T-helper 2 cell treated with Interferon-gamma antibody and Interleukin-4, amounts not matched to agents 5 μg/mL and 100 μg/mL, for 36 hours (primary cell): ENCODE data around the gene ANKMY1.
"Not testable (repeated sequence)": the region's sequence is repeated elsewhere in the genome, so short reads cannot be mapped to it uniquely, and the experiment has no call there.

Experiments
- DNase-seq: peaks from one replicate; pipeline ENCODE4 v3.0.0; 2021; ENCODE audit warnings: low spot score
- H3K27ac Mint-ChIP-seq: one replicate; pipeline ENCODE4 v1.8.0; 2021; ENCODE audit warnings: mild to moderate bottlenecking, mixed read lengths
- H3K27me3 Mint-ChIP-seq: one replicate; pipeline ENCODE4 v1.8.0; 2021; ENCODE audit warnings: low read depth, mixed read lengths
- H3K36me3 Mint-ChIP-seq: one replicate; pipeline ENCODE4 v1.8.0; 2021; ENCODE audit warnings: low read depth, mixed read lengths
- H3K4me1 Mint-ChIP-seq: one replicate; pipeline ENCODE4 v1.8.0; 2021; ENCODE audit warnings: low read depth, mixed read lengths
- H3K4me3 Mint-ChIP-seq: one replicate; pipeline ENCODE4 v1.8.0; 2022; ENCODE audit warnings: mild to moderate bottlenecking, moderate library complexity, mixed read lengths
- H3K9me3 Mint-ChIP-seq: one replicate; pipeline ENCODE4 v1.8.0; 2021; ENCODE audit warnings: mixed read lengths

The ANKMY1 gene

DNA sequence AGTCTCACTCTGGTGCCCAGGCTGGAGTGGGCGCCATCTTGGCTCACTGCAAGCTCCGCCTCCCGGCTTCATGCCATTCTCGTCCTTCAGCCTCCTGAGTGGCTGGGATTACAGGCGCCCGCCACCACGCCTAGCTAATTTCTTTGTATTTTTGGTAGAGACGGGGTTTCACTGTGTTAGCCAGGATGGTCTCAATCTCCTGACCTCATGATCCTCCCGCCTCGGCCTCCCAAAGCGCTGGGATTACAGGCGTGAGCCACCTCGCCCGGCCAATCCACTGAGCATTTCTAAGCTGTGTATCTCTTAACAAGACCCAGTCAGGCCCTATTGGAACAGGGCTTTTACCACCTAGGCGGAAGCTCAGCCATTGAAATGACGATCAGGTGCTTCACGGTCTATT is 5.4 kb upstream of the ANKMY1 start:
- not testable (repeated sequence) for H3K9me3 Mint-ChIP-seq, H3K27ac Mint-ChIP-seq, DNase-seq, H3K27me3 Mint-ChIP-seq
- peaks cover 64% of the 10 kb centered on the region for H3K36me3 Mint-ChIP-seq
- H3K4me1 Mint-ChIP-seq: peaks cover 64% of the 10 kb centered on the region
- peak overlapping the region; percentile 96 for H3K4me3 Mint-ChIP-seq

DNA sequence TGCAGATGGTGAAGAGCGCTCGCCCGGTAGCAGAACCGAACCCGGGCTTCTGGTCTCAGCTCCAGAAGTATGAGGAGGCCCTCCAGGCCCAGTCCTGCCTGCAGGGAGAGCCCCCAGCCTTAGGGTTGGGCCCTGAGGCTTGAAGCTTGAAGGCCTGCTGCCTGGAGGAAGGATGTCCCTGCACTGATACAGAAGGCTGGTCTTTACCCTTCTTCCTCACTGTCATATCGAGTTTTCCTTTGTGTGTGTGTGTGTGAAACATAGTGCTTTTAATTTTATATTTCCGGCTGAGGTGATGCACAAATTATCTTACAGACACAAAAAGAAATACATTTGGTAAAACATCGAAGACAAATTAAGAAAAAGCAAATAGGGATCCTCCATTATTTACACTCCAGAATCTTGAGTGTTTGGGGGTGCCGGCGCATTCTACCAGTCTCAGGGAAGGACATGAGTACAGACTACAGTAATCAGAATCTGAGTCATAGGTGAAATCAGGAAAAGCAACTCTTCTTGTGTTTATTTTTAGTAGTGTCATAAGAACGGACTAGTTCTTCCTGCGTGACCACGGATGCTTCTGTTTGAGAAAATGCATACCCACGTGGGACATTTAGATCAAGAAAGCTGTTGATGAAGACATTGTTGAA is 3.7 kb upstream of the ANKMY1 start:
- H3K27me3 Mint-ChIP-seq: no peaks in the 10 kb centered on the region
- no peaks in the 10 kb centered on the region for H3K9me3 Mint-ChIP-seq
- peak overlapping the region; percentile 96 for H3K4me3 Mint-ChIP-seq
- peaks cover 63% of the 10 kb centered on the region for H3K4me1 Mint-ChIP-seq
- peak overlapping the region; percentile 90 for H3K27ac Mint-ChIP-seq
- H3K36me3 Mint-ChIP-seq: peaks cover 66% of the 10 kb centered on the region
- DNase-seq: peak; percentile 17

DNA sequence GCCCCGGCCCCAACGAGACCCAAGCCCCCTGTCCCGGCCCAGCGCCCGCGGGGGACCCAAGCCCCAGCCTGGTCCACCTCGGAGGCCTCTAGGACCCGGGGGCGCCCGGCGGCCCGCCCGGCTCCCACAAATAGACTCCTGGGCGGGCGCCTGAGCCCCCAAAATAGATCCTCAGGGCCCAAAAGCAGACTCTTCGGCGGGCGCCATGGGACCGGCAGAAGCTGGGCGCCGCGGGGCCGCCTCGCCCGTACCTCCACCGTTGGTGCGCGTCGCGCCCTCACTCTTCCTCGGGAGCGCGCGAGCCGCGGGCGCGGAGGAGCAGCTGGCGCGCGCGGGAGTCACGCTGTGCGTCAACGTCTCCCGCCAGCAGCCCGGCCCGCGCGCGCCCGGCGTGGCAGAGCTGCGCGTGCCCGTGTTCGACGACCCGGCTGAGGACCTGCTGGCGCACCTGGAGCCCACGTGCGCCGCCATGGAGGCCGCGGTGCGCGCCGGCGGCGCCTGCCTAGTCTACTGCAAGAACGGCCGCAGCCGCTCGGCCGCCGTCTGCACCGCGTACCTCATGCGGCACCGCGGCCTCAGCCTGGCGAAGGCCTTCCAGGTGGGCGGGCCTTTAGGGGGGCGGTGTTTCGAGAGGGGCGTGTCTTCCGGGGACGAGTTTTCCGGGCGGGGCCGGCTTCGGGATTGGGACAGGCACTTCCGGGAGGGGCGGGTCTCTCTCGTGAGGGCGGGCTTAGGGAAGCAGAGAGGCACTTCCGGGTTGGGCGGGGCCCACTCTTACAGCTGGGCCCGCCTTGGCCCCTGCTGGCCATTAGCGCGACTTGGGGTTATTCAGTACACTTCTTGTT is 2.9 kb upstream of the ANKMY1 start:
- DNase-seq: peak; percentile 97
- Mint-ChIP-seq H3K4me1 (peaks cover 65% of the 10 kb centered on the region), H3K27me3 (no peaks in the 10 kb centered on the region), H3K36me3 (peaks cover 67% of the 10 kb centered on the region), H3K4me3 (peak overlapping the region; percentile 96), H3K9me3 (no peaks in the 10 kb centered on the region), H3K27ac (peak overlapping the region; percentile 90)

DNA sequence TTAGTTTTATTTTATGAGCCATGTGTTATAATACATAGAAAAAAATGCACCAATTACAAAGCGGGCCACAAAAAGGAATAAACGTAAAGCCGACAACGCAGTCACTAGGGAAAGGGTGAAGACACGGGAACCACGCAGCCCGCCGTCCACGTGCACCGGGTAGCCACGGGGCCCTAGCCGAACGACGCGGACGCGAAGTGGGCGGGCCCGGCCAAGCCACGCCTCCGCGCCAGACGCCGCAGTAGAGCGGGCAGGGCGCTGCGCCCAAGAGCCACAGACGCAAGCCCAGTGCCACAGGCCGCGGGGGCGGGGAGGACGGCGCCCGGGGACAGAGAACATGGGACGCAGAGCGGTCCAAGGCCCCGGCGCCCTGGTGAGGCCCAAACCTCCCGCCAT is 2.3 kb upstream of the ANKMY1 start, which contains the start of gene DUSP28:
Gene DUSP28, plus strand, starts transcription at position 274 of the 396 bp plus-strand sequence. CDS start 328 bp downstream, outside the sequence.
- no peaks in the 10 kb centered on the region for H3K27me3 Mint-ChIP-seq
- H3K4me3 Mint-ChIP-seq: peak within 1 kb of the TSS; percentile 96
- peaks cover 63% of the 10 kb centered on the region for H3K4me1 Mint-ChIP-seq
- peak within 1 kb of the TSS; percentile 90 for H3K27ac Mint-ChIP-seq
- peaks cover 62% of the 10 kb centered on the region for H3K36me3 Mint-ChIP-seq
- no peaks in the 10 kb centered on the region for H3K9me3 Mint-ChIP-seq
- DNase-seq: peak; percentile 94

DNA sequence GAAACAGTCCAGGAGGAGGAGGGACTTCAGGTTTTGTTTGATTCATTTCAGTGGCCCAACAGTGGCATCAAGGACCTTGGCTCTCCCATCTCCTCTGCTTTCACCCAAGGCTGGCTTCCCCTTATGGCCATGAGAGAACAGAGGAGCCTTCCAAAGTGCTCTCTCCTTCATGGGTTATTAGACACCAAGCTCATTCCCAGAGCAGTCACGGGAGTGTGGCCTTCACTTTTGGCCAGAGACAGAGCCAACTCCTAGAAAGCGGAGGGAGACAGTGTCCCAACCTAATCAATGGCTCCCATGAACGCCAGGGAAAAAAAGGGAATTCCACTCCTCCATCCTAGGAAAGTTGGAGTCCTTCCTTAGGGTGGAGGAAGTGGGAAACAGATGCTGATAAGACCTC is 1.5 kb upstream of the ANKMY1 start:
- peak overlapping the region; percentile 68 for H3K27ac Mint-ChIP-seq
- no peak for DNase-seq

DNA sequence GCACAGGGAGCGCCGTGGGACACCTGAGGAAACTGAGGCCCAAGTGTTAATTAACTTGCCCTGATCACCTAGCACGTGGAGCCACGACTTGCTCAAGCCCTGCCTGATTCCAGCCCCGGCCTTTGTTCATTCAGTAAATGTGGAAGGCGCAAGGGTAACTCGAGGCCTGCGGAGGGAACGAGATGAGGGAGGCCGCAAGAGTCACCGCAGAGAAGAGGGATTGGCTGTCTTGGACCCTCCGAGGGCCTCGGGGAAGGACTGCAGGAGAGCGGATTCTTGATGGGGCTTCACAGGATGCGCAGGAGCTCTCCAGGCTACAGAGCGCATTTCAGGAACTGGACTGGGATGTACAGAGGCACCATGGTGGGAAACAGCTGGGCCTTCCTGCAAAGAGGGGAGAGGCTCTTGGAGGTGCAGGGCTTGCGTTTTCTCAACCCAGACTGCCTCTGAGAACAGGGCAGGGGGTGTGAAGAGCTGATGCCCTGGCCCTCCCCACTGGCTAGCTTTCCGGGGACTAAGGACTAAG is 511 bp upstream of the ANKMY1 start:
- no peaks in the 10 kb centered on the region for H3K27me3 Mint-ChIP-seq
- H3K4me3 Mint-ChIP-seq: peak overlapping the region; percentile 87
- peaks cover 50% of the 10 kb centered on the region for H3K36me3 Mint-ChIP-seq
- H3K27ac Mint-ChIP-seq: peak overlapping the region; percentile 57
- H3K4me1 Mint-ChIP-seq: peaks cover 45% of the 10 kb centered on the region
- H3K9me3 Mint-ChIP-seq: no peaks in the 10 kb centered on the region
- no peak for DNase-seq

More for the DNA sequence above, 1.5 kb upstream of the ANKMY1 start:
- peak overlapping the region; percentile 87 for H3K4me3 Mint-ChIP-seq
- no peaks in the 10 kb centered on the region for H3K27me3 Mint-ChIP-seq
- H3K36me3 Mint-ChIP-seq: peaks cover 59% of the 10 kb centered on the region
- no peaks in the 10 kb centered on the region for H3K9me3 Mint-ChIP-seq
- H3K4me1 Mint-ChIP-seq: peaks cover 55% of the 10 kb centered on the region

DNA sequence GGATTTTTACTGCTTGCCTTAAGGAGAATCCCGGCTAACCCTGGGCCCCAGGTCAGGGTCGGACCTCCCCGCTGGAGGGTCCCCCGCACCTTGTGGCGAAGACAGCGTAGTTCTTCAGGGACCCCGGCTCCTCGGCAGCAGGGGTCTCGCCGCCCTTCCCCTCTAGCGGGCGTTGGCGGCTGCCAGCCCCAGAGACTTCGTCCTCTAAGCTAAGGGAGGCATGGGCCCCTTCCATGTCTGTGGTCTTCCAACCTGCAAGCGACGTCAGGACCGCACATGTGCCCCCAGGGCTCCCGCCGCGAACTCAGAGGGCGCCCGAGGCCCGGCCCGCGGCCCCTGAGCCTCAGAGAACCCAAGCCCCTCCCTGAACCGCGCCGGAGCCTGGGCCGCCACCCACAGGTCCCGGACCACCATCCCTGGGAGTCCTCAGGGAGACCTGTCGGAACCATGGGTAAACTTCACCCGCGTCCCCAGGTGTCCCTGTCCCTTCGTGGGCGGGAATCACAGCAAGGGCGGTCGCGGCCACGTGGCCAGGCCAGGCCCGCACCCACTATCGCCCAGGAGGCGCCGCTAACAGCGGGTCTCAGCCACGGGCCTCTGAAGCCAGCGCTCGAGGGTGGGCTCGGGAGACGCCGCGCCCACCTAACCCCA is 562 bp downstream of the ANKMY1 start:
- DNase-seq: no peak
- peaks cover under 1% of the 10 kb centered on the region for H3K9me3 Mint-ChIP-seq
- peaks cover 49% of the 10 kb centered on the region for H3K36me3 Mint-ChIP-seq
- peaks cover 35% of the 10 kb centered on the region for H3K4me1 Mint-ChIP-seq
- no peaks in the 10 kb centered on the region for H3K27me3 Mint-ChIP-seq
- no peak overlapping the region for H3K27ac Mint-ChIP-seq
- peak overlapping the region; percentile 57 for H3K4me3 Mint-ChIP-seq

DNA sequence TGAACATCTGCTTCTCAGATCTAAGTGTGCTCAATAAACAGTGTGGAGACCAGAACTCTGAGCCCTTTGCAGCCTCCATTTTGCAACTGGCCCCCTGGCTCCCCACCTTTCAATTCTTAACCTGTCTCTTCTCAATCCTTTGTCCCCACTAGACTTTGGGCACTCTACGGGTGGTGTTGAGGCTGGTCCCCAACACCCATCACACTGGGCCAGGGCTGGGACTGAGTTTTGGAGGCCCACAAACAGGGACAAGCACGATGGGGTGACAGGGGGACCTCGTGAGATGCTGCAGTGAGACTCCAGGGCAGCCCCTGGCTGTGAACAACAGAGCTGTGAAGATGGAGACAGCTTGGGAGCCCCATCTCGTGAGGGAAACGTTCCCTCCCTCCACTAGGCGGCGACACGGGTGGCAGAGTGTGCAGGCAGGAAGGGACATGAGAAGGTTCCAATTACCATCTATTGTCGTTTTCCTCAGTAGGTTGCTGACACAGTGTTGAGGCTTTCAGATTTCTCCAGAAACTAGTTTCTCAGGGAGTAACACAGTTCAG is 1.2 kb downstream of the ANKMY1 start:
- Mint-ChIP-seq H3K36me3 (peaks cover 51% of the 10 kb centered on the region), H3K27me3 (no peaks in the 10 kb centered on the region), H3K27ac (no peak overlapping the region), H3K4me3 (peak overlapping the region; percentile 57), H3K9me3 (peaks cover 5% of the 10 kb centered on the region), H3K4me1 (peaks cover 33% of the 10 kb centered on the region)
- DNase-seq: peak; percentile 60

DNA sequence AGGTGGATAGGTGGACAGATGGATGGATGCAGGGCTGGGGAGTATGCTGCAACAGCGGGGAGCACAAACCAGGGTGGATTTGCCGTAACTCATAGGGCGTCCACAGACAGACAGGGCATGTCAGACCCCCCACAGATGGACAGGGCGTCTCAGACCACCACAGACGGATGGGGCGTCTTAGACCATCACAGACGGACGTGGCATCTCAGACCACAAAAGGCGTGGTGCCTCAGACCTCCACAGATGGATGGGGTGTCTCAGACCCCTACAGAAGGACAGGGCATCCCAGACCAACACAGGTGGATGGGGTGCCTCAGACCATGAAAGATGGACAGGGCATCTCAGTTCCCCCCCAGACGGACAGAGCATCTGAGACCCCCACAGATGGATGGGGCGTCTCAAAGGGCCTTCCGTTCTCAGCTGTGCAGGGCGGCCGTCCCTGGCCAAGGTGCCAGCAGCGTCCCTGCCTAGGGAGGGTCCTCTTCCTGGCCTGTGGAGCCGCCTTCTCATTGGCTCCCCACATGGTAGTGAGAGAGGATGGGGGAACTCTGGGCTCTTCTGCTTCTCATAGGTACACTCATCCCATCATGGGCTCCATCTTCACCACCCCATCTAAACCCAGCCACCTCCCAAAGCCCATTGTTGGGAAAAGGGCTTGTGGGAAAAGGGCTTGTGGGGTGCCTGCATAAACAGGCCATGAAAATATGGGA is 2.1 kb downstream of the ANKMY1 start:
- Mint-ChIP-seq H3K27ac (no peak overlapping the region), H3K4me1 (peaks cover 30% of the 10 kb centered on the region), H3K4me3 (no peak overlapping the region), H3K27me3 (no peaks in the 10 kb centered on the region), H3K9me3 (peaks cover 14% of the 10 kb centered on the region), H3K36me3 (peaks cover 54% of the 10 kb centered on the region)
- DNase-seq: no peak

DNA sequence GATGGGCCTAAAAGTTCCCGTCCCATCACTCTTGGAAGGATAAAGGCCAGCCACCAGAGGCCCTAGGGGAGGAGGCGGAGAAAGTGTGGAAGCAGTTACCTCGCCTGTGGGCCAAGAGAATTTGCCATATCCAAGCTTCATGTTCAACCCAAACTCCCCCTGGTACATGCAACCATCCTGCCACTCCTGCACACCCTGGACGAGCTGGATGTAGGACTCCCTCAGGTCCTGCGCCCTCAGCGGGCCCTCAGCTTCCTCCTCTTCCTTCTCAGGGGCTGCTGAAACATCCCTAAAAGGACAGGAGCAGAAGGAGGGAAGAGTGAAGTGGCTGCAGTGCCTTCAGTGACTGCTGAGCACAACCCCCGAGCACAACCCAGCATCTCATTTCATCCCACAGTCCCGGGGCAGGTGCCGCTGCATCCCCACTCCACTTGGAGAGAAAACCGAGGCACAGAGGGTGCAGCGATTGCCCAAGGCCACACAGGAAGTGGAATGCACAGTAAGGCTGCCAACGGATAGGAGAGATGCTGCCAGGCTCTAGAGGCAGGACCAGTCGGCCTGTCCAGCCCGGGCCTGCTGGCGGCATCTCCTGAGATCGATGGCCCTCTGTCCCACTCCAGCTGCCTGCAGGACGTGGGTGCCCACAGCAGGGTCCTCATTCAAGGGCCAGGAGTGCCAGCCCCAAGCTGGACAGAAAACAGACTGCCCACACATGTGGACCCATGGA is 2.9 kb downstream of the ANKMY1 start:
- Mint-ChIP-seq H3K36me3 (peaks cover 57% of the 10 kb centered on the region), H3K4me1 (peaks cover 29% of the 10 kb centered on the region)

DNA sequence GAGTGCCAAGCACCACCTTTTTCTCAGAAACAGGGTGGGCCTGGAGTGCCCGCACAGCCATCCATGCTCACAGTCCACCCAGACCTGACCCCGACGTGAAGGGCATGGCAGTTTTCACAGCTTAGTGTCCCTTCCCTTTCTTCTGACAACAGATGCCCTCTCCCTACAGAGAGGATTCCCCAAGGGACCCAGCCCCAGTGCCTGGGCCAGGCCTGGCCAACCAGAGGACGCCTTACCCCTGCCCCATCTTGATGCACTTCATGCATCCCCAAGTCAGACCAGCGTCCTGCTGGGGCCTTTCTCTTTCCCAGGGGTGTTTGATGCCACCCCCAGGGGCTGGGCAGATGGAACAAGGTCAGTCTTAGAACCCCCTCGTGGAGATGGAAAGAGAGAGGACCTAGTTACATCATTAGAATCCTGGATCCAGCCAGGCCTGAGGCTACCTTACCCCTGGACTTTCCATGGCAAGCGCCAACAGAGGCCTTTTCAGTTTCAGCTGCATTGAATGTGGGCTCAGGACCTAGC is 3.8 kb downstream of the ANKMY1 start:
- H3K27ac Mint-ChIP-seq: no peak overlapping the region
- peaks cover 50% of the 10 kb centered on the region for H3K36me3 Mint-ChIP-seq
- no peaks in the 10 kb centered on the region for H3K27me3 Mint-ChIP-seq
- H3K4me1 Mint-ChIP-seq: peaks cover 20% of the 10 kb centered on the region
- DNase-seq: no peak
- H3K4me3 Mint-ChIP-seq: no peak overlapping the region
- peaks cover 15% of the 10 kb centered on the region for H3K9me3 Mint-ChIP-seq

More for the DNA sequence above, 2.9 kb downstream of the ANKMY1 start:
- no peak for DNase-seq
- Mint-ChIP-seq H3K9me3 (peaks cover 15% of the 10 kb centered on the region), H3K27me3 (no peaks in the 10 kb centered on the region), H3K4me3 (no peak overlapping the region), H3K27ac (no peak overlapping the region)

DNA sequence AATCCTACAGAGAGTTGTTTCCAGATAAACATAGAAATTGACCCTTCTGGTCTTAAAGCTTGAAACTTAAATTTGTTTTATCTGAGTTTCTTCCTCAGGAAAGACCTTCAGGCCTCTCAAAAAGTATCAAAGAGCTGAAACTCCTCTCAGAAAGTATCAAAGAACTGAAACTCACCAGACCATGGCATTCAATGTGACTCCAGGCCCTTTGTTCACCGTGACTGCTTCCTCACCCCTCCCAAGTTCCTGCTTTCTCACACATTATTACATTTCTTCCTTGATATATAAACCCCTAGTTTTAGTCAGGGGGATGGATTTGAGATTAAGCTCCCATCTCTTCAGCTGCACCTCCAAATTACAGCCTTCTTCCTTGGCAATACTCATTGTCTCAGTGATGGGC is 6.0 kb downstream of the ANKMY1 start:
- Mint-ChIP-seq H3K36me3 (peaks cover 49% of the 10 kb centered on the region), H3K4me1 (peaks cover 9% of the 10 kb centered on the region), H3K9me3 (peaks cover 15% of the 10 kb centered on the region), H3K27ac (no peak overlapping the region), H3K27me3 (no peaks in the 10 kb centered on the region), H3K4me3 (no peak overlapping the region)
- no peak for DNase-seq
